Peyer's patch (tissue), 4 donors: ENCODE measurements around the gene IL9. TPM values are rescaled to one million over a fixed set of nuclear protein-coding genes. Genes with fewer than 3 reads are reported as not detected.

Experiments used
- DNase-seq, 3 donors: peaks; one replicate each; pipeline ENCODE4 v3.0.0-alpha.2; 2017 to 2019
- H3K27ac ChIP-seq, 4 donors: fragments of 200-600 bp; sonication (generic); one replicate each; pipeline ENCODE4 v1.5.1; 2016 to 2019
- H3K27me3 ChIP-seq, 2 donors: fragments of 200-600 bp; sonication (generic); one replicate each; pipeline ENCODE4 v1.5.1; 2019
- H3K36me3 ChIP-seq, 3 donors: fragments of 200-600 bp; sonication (generic); one replicate each; pipeline ENCODE4 v1.5.1; 2016 to 2019
- H3K4me1 ChIP-seq, 4 donors: fragments of 200-600 bp; sonication (generic); one replicate each; pipeline ENCODE4 v1.5.1; 2016 to 2019
- H3K4me3 ChIP-seq, 4 donors: fragments of 200-600 bp; sonication (generic); 1 replicate in 3 of 4; 2 replicates in 1 of 4; pipeline ENCODE4 v1.5.1; 2016 to 2019; ENCODE audit warnings: mild to moderate bottlenecking in 1 of 4
- H3K9me3 ChIP-seq, 4 donors: fragments of 200-600 bp; sonication (generic); one replicate each; pipeline ENCODE4 v1.5.1; 2016 to 2019; ENCODE audit warnings: mild to moderate bottlenecking in 1 of 4
- CTCF ChIP-seq, 6 experiments: fragments of 450-650 bp in 4 of 6; fragments of 200-600 bp in 2 of 6; sonication (generic) in 1 of 6; IDR thresholded peaks; one replicate each; pipeline ENCODE4 v1.5.1; 2017 to 2019; ENCODE audit warnings: antibody characterized with exemption in 6 of 6, mild to moderate bottlenecking in 3 of 6, moderate library complexity in 1 of 6
- POLR2A ChIP-seq, 2 donors: fragments of 450-650 bp; IDR thresholded peaks; one replicate each; pipeline ENCODE4 v1.5.1; 2017; ENCODE audit warnings: antibody characterized with exemption in 2 of 2, mild to moderate bottlenecking in 2 of 2, moderate library complexity in 2 of 2
- total RNA-seq, 4 donors: library from RNA; depleted of rRNA; stranded (reverse); fragments of >200 nt; gene quantifications; one replicate each; pipeline ENCODE4 v1.1.0, GENCODE V29; 2016

The IL9 gene
- total RNA-seq, 4 donors from 2014 or later, result not detected

DNA sequence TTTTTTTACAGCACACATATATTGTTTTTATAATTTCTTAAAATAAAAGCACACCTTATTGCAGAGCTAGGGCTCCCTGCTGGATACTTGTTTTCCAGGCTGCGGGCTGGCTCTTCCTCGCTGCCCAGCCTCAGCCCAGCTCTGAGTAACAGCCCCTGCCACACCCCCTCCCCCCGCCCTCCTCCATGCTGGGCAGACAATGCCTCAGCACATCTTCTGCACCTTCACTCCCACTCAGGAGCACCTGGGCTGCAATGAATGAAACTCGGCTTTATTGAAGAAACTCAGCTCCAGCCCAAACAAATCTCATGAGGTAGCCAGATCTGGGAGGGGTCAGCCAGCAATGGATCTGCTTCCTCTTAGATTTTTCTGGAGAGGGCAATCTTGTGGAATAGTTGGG is 9.5 kb downstream of the IL9 start:
- no peaks in the 10 kb centered on the region for H3K27me3 ChIP-seq
- H3K4me1 ChIP-seq, result peaks cover 0 to 7% (median 0%) of the 10 kb centered on the region in 4 donors
- H3K36me3 ChIP-seq, result no peaks in the 10 kb centered on the region
- H3K4me3 ChIP-seq, result no peak overlapping the region
- no peak overlapping the region for H3K27ac ChIP-seq
- no peak for TF ChIP-seq CTCF (IDR thresholded peaks at IDR 0.05)
- TF ChIP-seq POLR2A (IDR thresholded peaks at IDR 0.05), result no peak
- DNase-seq, result no peak
- H3K9me3 ChIP-seq, result no peaks in the 10 kb centered on the region

GRCh38 chr5:135885031-135885430 is 10.6 kb downstream of the IL9 start:
- H3K36me3 ChIP-seq, result no peaks in the 10 kb centered on the region
- TF ChIP-seq CTCF (IDR thresholded peaks at IDR 0.05) (no peak), POLR2A (IDR thresholded peaks at IDR 0.05) (no peak)
- no peak overlapping the region for H3K27ac ChIP-seq
- no peak for DNase-seq
- no peak overlapping the region for H3K4me3 ChIP-seq
- H3K4me1 ChIP-seq, result peaks cover 0 to 7% (median 0%) of the 10 kb centered on the region in 4 donors
- no peaks in the 10 kb centered on the region for H3K27me3 ChIP-seq
- H3K9me3 ChIP-seq, result no peaks in the 10 kb centered on the region

DNA sequence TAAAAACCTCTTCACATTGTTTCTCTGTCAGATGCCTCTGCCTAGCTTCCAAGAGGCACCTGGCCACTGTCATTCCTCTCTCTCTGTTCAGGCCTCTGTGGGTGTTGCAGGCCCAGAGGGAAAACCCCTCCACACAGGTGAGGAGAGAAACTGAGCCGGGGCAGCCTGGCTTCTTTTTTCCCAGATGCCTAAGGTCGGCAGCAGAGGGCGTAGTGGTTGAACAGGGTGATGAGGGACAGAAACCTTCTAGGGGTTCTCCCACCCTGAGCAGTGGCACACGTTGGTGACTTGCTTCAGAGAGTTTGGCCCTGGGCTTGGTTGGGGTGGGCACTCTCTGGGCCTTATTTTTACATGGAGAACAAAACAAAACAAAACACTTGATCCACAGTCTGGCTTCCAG is 12.2 kb downstream of the IL9 start:
- Histone ChIP-seq H3K4me1 (peaks cover 0 to 7% (median 0%) of the 10 kb centered on the region in 4 donors), H3K27me3 (no peaks in the 10 kb centered on the region), H3K36me3 (no peaks in the 10 kb centered on the region), H3K4me3 (no peak overlapping the region), H3K27ac (no peak overlapping the region), H3K9me3 (no peaks in the 10 kb centered on the region)
- TF ChIP-seq CTCF (IDR thresholded peaks at IDR 0.05) (no peak), POLR2A (IDR thresholded peaks at IDR 0.05) (no peak)
- no peak for DNase-seq

DNA sequence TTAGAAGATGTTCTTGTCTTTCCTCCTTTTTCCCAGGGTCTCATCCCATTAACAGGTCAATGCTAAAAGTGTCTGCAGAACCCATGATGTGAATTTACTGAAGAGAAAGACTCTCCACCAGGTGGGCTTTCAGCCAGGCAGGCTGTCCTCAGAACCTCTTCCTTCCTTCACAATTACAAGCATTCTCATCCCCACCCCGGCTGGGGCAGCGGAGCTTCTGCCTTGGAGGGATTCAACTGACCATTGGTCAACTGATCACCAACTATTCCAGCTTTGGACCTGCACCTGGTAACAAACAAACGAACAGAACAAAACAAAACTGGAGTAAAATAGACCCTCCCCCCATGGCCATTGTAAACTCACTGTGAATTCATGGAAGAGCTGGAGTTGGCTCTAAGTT is 12.6 kb downstream of the IL9 start:
- DNase-seq, result no peak
- H3K9me3 ChIP-seq, result no peaks in the 10 kb centered on the region
- H3K36me3 ChIP-seq, result no peaks in the 10 kb centered on the region
- no peaks in the 10 kb centered on the region for H3K27me3 ChIP-seq
- H3K27ac ChIP-seq, result no peak overlapping the region
- TF ChIP-seq POLR2A (IDR thresholded peaks at IDR 0.05) (no peak), CTCF (IDR thresholded peaks at IDR 0.05) (no peak)
- H3K4me3 ChIP-seq, result no peak overlapping the region
- peaks cover 0 to 7% (median 0%) of the 10 kb centered on the region in 4 donors for H3K4me1 ChIP-seq

- no peak for TF ChIP-seq CTCF (IDR thresholded peaks at IDR 0.05)
- no peak for TF ChIP-seq POLR2A (IDR thresholded peaks at IDR 0.05)
- H3K4me1 ChIP-seq, result no peaks in the 10 kb centered on the region
- H3K27ac ChIP-seq, result no peak overlapping the region
- H3K4me3 ChIP-seq, result no peak overlapping the region
- no peak for DNase-seq
- no peaks in the 10 kb centered on the region for H3K27me3 ChIP-seq
- no peaks in the 10 kb centered on the region for H3K9me3 ChIP-seq
- no peaks in the 10 kb centered on the region for H3K36me3 ChIP-seq
These were observed 13.8 kb downstream of the IL9 start for GRCh38 chr5:135881819-135882218.

- no peaks in the 10 kb centered on the region for H3K4me1 ChIP-seq
- H3K27me3 ChIP-seq, result no peaks in the 10 kb centered on the region
- no peak overlapping the region for H3K27ac ChIP-seq
- no peak for DNase-seq
- no peaks in the 10 kb centered on the region for H3K9me3 ChIP-seq
- H3K36me3 ChIP-seq, result no peaks in the 10 kb centered on the region
- no peak for TF ChIP-seq POLR2A (IDR thresholded peaks at IDR 0.05)
- TF ChIP-seq CTCF (IDR thresholded peaks at IDR 0.05), result no peak
- H3K4me3 ChIP-seq, result no peak overlapping the region
These were observed 14.4 kb downstream of the IL9 start for GRCh38 chr5:135881244-135881643.
